Body of pancreas (tissue), 4 donors: ENCODE data around the gene RDX. TPM values are rescaled to one million over a fixed set of nuclear protein-coding genes. Genes with fewer than 3 reads are reported as not detected.

Experiments used
- ATAC-seq: fragments of 150-250 bp; one replicate; pipeline ENCODE4 v1.9.1; 2016
- DNase-seq, 4 donors: peaks; one replicate each; pipeline ENCODE4 v3.0.0-alpha.2; 2019
- H3K27ac ChIP-seq, 4 donors: fragments of 200-600 bp; sonication (generic); 1 replicate in 3 of 4; 2 replicates in 1 of 4; pipeline versions ENCODE4 v1.5.1 to v1.6.1; 2016 to 2019; ENCODE audit warnings: mild to moderate bottlenecking in 1 of 4, mixed read lengths in 1 of 4, moderate library complexity in 1 of 4
- H3K27me3 ChIP-seq, 2 donors: fragments of 200-600 bp; sonication (generic); one replicate each; pipeline ENCODE4 v1.6.0; 2016; ENCODE audit warnings: mild to moderate bottlenecking in 1 of 2
- H3K36me3 ChIP-seq, 2 donors: fragments of 200-600 bp; sonication (generic); replicated peaks in 1 of 2; 2 replicates each; pipeline ENCODE4 v1.5.1; 2016; ENCODE audit warnings: low read depth in 2 of 2; ENCODE audit not compliant: insufficient read depth in 1 of 2
- H3K4me1 ChIP-seq: fragments of 200-600 bp; sonication (generic); one replicate; pipeline ENCODE4 v1.6.0; 2016
- H3K4me3 ChIP-seq, 2 donors: fragments of 200-600 bp; sonication (generic); 1 replicate in 1 of 2; 2 replicates in 1 of 2; pipeline ENCODE4 v1.5.1; 2016 to 2019
- H3K9me3 ChIP-seq, 3 donors: fragments of 200-600 bp; sonication (generic); 1 replicate in 2 of 3; 2 replicates in 1 of 3; pipeline ENCODE4 v1.5.1; 2016
- CTCF ChIP-seq, 7 experiments: fragments of 450-650 bp in 4 of 7; fragments of 200-600 bp in 3 of 7; sonication (generic) in 3 of 7; IDR thresholded peaks; one replicate each; pipeline ENCODE4 v1.5.1; 2016 to 2019; ENCODE audit warnings: antibody characterized with exemption in 7 of 7
- POLR2A ChIP-seq, 3 donors: fragments of 450-650 bp; IDR thresholded peaks; one replicate each; pipeline ENCODE4 v1.6.1; 2016; ENCODE audit warnings: antibody characterized with exemption in 3 of 3, mild to moderate bottlenecking in 2 of 3
- WGBS, 2 donors: methylation state at CpG; one replicate each; pipeline ENCODE4 v1.1.5; 2017; 5-methylcytosine and 5-hydroxymethylcytosine counted together
- intact Hi-C: fragments of 100-400 bp; cut with DNase I; formaldehyde crosslinking; loops from one replicate; pipeline ENCODE4 v1.15.1; 2023
- total RNA-seq, 2 donors: library from RNA; depleted of rRNA; stranded (reverse); fragments of >200 nt; gene quantifications; one replicate each; pipeline ENCODE4 v1.1.0, GENCODE V29; 2016

The RDX gene
- total RNA-seq, 2 donors from 2014 or later: 43.8 TPM

DNA sequence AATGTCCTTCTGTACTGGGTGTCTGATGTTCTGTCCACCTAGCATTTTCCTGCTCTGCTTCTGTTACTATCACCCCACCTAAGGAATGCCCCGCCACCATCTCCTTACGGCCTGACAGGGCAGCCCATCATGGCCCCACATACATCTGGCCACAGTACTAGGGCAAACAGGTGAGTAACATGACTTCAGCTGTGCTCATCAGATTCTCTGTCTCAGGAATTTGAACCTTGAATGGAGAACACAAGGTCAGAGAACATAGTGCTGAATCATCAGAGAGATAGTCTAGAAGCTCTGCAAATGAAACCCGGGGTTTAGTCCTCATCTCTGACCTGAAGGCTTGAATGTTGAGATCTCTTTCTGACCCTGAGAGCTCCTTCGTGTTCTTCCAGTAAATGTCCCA, 170.8 kb downstream of the RDX start:
- H3K27me3 ChIP-seq: no peaks in the 10 kb centered on the region
- ATAC-seq (no peak), DNase-seq (no peak)
- no peak overlapping the region for H3K4me3 ChIP-seq
- H3K9me3 ChIP-seq: no peaks in the 10 kb centered on the region
- WGBS, 2 donors: 88 to 95% methylated on average over 4 of the region's 4 CpGs
- TF ChIP-seq POLR2A (IDR thresholded peaks at IDR 0.05): no peak
- no peak for TF ChIP-seq CTCF (IDR thresholded peaks at IDR 0.05)
- H3K36me3 ChIP-seq: no peaks in the 10 kb centered on the region
- intact Hi-C loops: no loop called here
- H3K27ac ChIP-seq: no peak overlapping the region
- peaks cover 9% of the 10 kb centered on the region for H3K4me1 ChIP-seq

Other genes with a start within 250 kb of the RDX start
- 1 to 10 TPM; 7.3 to 7.8 TPM for gene ZC3H12C, start 203.2 kb downstream of the RDX start, total RNA-seq
- 10 to 100 TPM; 14.0 to 15.2 TPM for gene FDX1, start 133.3 kb upstream of the RDX start, total RNA-seq